Mucosa of descending colon (tissue), 3 donors: ENCODE measurements around the gene BET1L. TPM values are rescaled to one million over a fixed set of nuclear protein-coding genes. Genes with fewer than 3 reads are reported as not detected.
"Not testable (repeated sequence)": the region's sequence is repeated elsewhere in the genome, so short reads cannot be mapped to it uniquely, and the experiment has no call there.

Source experiments
- ATAC-seq: fragments of 200-7000 bp; cut with Tn5 transposase; one replicate; pipeline ENCODE4 v1.9.1; 2020; ENCODE audit warnings: mild to moderate bottlenecking, moderate library complexity
- DNase-seq, 3 donors: peaks; one replicate each; pipeline ENCODE4 v3.0.0-alpha.2; 2020
- H3K36me3 ChIP-seq: fragments of 200-600 bp; one replicate; pipeline ENCODE4 v1.8.0; 2021; ENCODE audit warnings: low read depth, mild to moderate bottlenecking
- H3K4me1 ChIP-seq: fragments of 200-600 bp; one replicate; pipeline ENCODE4 v1.8.0; 2021; ENCODE audit warnings: low read depth, mild to moderate bottlenecking
- H3K4me3 ChIP-seq: fragments of 200-600 bp; one replicate; pipeline ENCODE4 v1.8.0; 2021; ENCODE audit warnings: mild to moderate bottlenecking
- H3K9me3 ChIP-seq: fragments of 200-600 bp; one replicate; pipeline ENCODE4 v1.8.0; 2021; ENCODE audit warnings: mild to moderate bottlenecking
- CTCF ChIP-seq: fragments of 200-600 bp; IDR thresholded peaks from one replicate; pipeline ENCODE4 v1.8.0; 2022; ENCODE audit warnings: antibody characterized with exemption, mild to moderate bottlenecking
- intact Hi-C, 2 donors: fragments of 100-400 bp; cut with DNase I in 1 of 2; cut with micrococcal nuclease in 1 of 2; formaldehyde crosslinking; loops; one replicate each; pipeline versions ENCODE4 v1.11.0 to v1.11.1; 2022; cut with DNase I, micrococcal nuclease
- total RNA-seq, 3 donors: library from RNA; stranded (reverse); fragmentation: NEBNext Ultra II Directional in 2 of 3; extraction: Animal tissue kit (Norgen Biotek cat#: 25700) in 2 of 3; gene quantifications; one replicate each; pipeline versions ENCODE4 v1.2.1 to v1.2.4, GENCODE V29; 2021 to 2023
- donor health status: DM: no; HTN: no; CAD: no; lungs with moderate emphysema.
- donor health status: DM: no; HTN: no; CAD: no.
- donor health status: DM: no; HTN: yes; CAD: no.

Gene BET1L
- total RNA-seq, 3 donors from 2014 or later: 51.5 to 59.9 (median 55.8) TPM

DNA sequence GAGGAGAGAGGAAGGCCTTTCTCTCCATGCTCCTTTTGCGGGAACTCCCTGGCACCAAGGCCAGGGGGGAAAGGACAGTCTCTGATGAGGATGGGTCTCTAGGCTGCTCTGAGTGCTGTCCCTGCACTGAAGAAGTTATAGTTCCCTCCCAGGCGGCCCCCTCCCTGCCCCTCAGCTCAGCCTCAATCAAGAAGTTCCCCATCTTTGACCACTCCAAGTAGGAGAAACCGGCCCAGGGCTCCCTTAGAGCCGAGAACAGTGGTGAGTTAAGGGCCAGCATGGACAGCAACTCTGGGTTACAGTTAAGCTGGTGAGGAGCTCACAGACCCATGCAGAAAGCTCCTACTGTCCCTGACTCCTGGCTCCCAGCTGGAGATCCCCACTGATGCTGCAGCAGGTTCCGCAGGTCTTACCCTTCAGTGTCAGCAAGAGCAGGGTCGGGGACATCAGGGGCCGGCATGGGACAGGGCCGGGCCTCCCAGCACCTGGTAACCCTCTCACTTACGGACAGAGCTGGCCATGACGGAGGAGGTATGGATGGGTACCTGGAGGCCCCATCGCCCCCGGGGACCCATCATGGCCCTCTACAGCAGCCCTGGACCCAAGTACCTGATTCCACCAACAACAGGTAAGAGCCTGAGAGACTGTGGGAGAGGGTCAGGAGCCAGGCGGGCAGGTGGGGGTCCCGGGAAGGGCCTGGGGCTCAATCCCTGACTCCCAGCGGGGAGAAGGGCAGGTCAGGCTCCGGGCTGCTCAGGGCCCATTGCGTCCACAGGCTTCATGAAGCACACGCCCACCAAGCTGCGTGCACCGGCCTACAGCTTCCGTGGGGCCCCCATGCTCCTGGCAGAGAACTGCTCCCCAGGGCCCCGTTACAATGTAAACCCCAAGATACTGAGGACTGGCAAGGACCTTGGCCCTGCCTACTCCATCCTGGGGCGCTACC, 10.1 kb downstream of the BET1L start:
- no peak for TF ChIP-seq CTCF
- H3K9me3 ChIP-seq: no peaks in the 10 kb centered on the region
- H3K4me3 ChIP-seq: no peak overlapping the region
- no peak for ATAC-seq
- DNase-seq: peak in 1 of 3 donors; percentile 44
- H3K4me1 ChIP-seq: no peaks in the 10 kb centered on the region
- H3K36me3 ChIP-seq: no peaks in the 10 kb centered on the region
- intact Hi-C loops: no loop called here

GRCh38 chr11:193481-193880, 13.7 kb downstream of the BET1L start:
- H3K36me3 ChIP-seq, H3K4me3 ChIP-seq, ATAC-seq, H3K4me1 ChIP-seq, H3K9me3 ChIP-seq, intact Hi-C loops: not testable (repeated sequence)
- DNase-seq: peak in 2 of 3 donors; percentile 18 to 31

DNA sequence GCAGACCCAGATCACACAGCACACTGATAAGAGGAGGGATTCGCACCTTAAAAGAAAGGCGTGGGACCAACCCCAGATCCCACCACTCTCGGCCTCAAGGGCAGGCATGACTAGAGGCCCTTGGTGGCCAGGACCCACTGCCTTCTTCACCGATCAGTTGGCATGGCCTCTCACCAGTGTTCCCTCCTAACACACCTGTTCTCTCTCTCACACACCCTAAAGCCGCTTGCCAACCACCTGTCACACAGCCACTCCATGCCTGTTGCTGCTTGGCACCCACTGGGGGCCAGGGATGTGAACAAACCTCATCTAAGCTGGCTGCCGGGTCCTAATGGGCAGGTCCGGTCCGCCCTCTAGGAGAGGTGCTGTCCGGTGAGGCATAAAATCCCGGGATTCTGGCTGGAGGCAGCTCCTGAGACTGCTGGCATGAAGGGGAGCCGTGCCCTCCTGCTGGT, 14.5 kb downstream of the BET1L start, which contains the start of gene SCGB1C1:
TSS of gene SCGB1C1 (plus strand) at position 405 of the 455 bp plus-strand sequence. CDS start at position 427, 22 bp downstream.
- H3K36me3 ChIP-seq, H3K9me3 ChIP-seq, intact Hi-C loops, ATAC-seq, H3K4me1 ChIP-seq, DNase-seq, H3K4me3 ChIP-seq: not testable (repeated sequence)

DNA sequence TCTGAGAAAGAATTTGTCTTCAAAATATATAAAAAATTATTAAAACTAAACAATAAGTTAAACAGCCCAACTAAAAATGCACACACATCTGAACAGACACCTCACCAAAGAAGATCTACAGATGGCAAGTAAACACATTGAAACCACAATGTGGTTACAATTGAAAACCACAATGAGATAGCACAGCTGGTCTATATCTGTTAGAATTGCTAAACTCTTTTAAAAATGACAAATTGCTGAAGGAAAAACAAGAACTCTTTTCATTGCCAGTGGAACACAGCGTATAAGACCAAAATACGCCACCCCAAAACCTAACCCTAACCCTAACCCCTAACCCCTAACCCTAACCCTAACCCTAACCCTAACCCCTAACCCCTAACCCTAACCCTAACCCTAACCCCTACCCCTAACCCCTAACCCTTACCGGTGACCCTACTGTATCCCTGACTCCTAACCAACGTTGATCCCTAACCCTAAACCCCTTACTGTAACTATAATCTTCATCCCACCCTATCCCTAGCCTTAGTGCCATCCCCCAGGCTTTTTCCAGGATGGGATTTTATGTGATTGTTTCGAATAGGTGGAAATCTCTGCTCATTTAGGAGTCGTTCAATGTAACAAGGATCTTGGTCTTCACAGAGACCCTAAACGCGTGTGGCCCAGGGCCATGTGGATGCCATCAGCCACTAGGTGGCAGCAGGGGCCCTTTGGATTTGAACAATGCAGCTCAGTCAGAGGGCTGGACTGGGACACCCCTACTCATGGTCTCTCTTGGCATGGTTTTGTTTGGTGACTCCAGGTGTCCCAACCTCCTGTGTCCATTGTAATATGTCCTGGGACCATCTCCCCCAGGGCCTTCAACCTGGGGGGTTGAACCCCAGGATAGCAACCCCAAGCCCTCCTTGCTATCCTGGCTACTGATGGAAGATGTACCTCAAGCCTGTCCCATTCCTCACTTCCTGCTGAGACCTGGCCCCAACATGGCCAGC, 15.4 kb downstream of the BET1L start:
- H3K4me3 ChIP-seq, H3K36me3 ChIP-seq, H3K4me1 ChIP-seq, intact Hi-C loops, H3K9me3 ChIP-seq: not testable (repeated sequence)
- TF ChIP-seq CTCF: peak; percentile 29
- ATAC-seq (peak; percentile 68), DNase-seq (peak in 2 of 3 donors; percentile 38 to 53)

GRCh38 chr11:190546-190945, 16.7 kb downstream of the BET1L start:
- H3K36me3 ChIP-seq, H3K9me3 ChIP-seq, H3K4me3 ChIP-seq, ATAC-seq, H3K4me1 ChIP-seq, intact Hi-C loops: not testable (repeated sequence)
- peak in 1 of 3 donors; percentile 12 for DNase-seq

DNA sequence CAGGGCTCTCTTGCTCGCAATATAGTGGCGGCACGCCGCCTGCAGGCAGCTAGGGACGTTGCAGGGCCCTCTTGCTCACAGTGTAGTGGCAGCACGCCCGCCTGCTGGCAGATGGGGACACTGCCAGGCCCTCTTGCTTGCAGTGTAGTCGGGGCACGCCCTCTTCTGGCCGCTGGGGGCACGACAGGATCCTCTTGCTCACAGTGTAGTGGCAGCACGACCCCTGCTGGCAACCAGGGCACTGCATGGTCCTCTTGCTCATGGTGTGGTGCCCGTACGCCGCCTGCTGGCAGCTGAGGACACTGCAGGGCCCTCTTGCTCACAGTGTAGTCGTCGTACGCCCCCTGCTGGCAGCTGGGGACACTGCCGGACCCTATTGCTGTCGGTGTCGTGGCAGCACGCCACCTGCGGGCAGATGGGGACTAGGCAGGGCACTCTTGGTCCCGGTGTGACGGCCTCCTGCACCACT, 17.3 kb downstream of the BET1L start:
- H3K36me3 ChIP-seq, H3K9me3 ChIP-seq, H3K4me1 ChIP-seq, H3K4me3 ChIP-seq, intact Hi-C loops: not testable (repeated sequence)
- peak; percentile 85 for ATAC-seq
- DNase-seq: peak; percentile 22 to 64 (median 39)

- ATAC-seq (peak; percentile 45), DNase-seq (peak; percentile 11 to 48 (median 21))
- H3K36me3 ChIP-seq, H3K9me3 ChIP-seq, intact Hi-C loops, H3K4me1 ChIP-seq, H3K4me3 ChIP-seq: not testable (repeated sequence)
These were observed 17.9 kb downstream of the BET1L start for GRCh38 chr11:189200-189783.

DNA sequence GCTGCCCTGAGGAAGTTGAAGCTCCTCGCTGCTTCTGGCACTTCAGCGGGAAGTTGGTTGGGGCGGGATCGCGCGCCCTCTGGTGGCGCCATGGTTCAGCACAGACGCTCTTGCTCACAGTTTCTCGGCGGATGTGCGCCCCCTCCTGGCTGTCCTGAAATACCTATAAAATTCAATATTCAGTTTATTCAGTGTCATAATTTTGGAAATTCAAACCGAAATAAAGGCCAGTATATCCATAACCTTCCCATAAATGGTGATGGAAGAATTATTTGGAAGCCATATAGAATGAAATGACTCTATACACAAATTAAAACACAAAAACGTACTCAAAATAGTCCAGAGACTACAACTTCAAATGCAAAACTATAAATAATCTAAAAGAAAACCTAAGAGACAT, 27.0 kb downstream of the BET1L start:
- DNase-seq, H3K9me3 ChIP-seq, ATAC-seq, H3K4me3 ChIP-seq, H3K36me3 ChIP-seq, intact Hi-C loops, H3K4me1 ChIP-seq: not testable (repeated sequence)
